ENCODE results near the gene RILPL2. TPM values are rescaled to one million over a fixed set of nuclear protein-coding genes. Genes with fewer than 3 reads are reported as not detected.
"Not testable (repeated sequence)": the region's sequence is repeated elsewhere in the genome, so short reads cannot be mapped to it uniquely, and the experiment has no call there.

The RILPL2 gene
- 1 to 10 TPM in 4 of 8 experiments, under 1 TPM in 4; 0.37 to 5.9 (median 1.9) TPM for total RNA-seq

- H3K4me1 ChIP-seq (replicated peaks in 1 of 2) = no peaks in the 10 kb centered on the region
- 0 to 16% (median 0%) methylated on average over 3 to 8 of the region's 69 CpGs; no CpG with 5 or more reads in 4 of the 10 experiments for WGBS, 10 experiments
- peak; percentile 92 to 97 (median 94) for ATAC-seq (replicated peaks in 6 of 8)
- in situ Hi-C loops (cut with MboI; ENCODE audit: low pct_unique_long_range_greater_than_20kb in 2 of 9, low sequenced_read_pairs in 9 of 9, unreplicated experiment in 9 of 9) = no loop called here
- H3K27ac ChIP-seq = no peak within 1 kb of the TSS
- peak within 1 kb of the TSS; percentile 38 to 73 (median 61) for H3K4me3 ChIP-seq
Measured at GRCh38 chr12:123436017-123436964, at the start of gene RILPL2. TSS of gene RILPL2 (minus strand) at chr12:123436684. CDS start at chr12:123436420, 264 bp downstream.

GRCh38 chr12:123485756-123486155 is 49.3 kb upstream of the RILPL2 start:
- in situ Hi-C loops (cut with MboI; ENCODE audit: low pct_unique_long_range_greater_than_20kb in 2 of 9, low sequenced_read_pairs in 9 of 9, unreplicated experiment in 9 of 9) = no loop called here
- no peak for ATAC-seq (replicated peaks in 6 of 8)
- no peak overlapping the region for H3K27ac ChIP-seq
- H3K4me3 ChIP-seq = no peak overlapping the region
- WGBS, 10 experiments = 60 to 100% (median 88%) methylated on average over 1 to 4 of the region's 14 CpGs; no CpG with 5 or more reads in 6 of the 10 experiments
- no peaks in the 10 kb centered on the region for H3K4me1 ChIP-seq (replicated peaks in 1 of 2)

- no peak overlapping the region for H3K4me3 ChIP-seq
- no peaks in the 10 kb centered on the region for H3K4me1 ChIP-seq (replicated peaks in 1 of 2)
- in situ Hi-C loops (cut with MboI; ENCODE audit: low pct_unique_long_range_greater_than_20kb in 2 of 9, low sequenced_read_pairs in 9 of 9, unreplicated experiment in 9 of 9) = no loop called here
- no peak overlapping the region for H3K27ac ChIP-seq
- WGBS, 10 experiments = 80 to 100% (median 100%) methylated on average over 1 to 3 of the region's 18 CpGs; no CpG with 5 or more reads in 5 of the 10 experiments
- peak in 1 of 8 experiments; percentile 39 for ATAC-seq (replicated peaks in 6 of 8)
Measured at GRCh38 chr12:123483602-123484248, 47.2 kb upstream of the RILPL2 start.

GRCh38 chr12:123482876-123483275 is 46.4 kb upstream of the RILPL2 start:
- Histone ChIP-seq H3K4me1 (replicated peaks in 1 of 2) (no peaks in the 10 kb centered on the region), H3K4me3 (no peak overlapping the region), H3K27ac (no peak overlapping the region)
- in situ Hi-C loops (cut with MboI; ENCODE audit: low pct_unique_long_range_greater_than_20kb in 2 of 9, low sequenced_read_pairs in 9 of 9, unreplicated experiment in 9 of 9) = no loop called here
- WGBS, 10 experiments = 80 to 100% (median 97%) methylated on average over 2 to 6 of the region's 6 CpGs; no CpG with 5 or more reads in 7 of the 10 experiments
- no peak for ATAC-seq (replicated peaks in 6 of 8)

DNA sequence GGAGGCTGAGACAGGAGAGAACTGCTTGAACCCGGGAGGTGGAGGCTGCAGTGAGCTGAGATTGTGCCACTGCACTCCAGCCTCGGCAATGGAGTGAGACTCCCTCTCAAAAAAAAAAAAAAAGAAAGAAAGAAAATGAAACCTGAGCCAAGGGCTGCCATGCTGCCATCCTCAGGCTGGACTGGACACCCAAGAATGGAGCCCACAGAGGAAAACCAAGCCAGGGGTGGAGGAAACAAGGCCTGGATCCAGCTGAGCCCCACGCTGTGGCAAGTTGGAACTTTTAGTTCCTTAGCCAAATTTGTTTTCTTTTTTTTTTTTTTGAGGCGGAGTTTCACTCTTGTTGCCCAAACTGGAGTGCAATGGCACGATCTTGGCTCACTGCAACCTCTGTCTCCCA is 44.8 kb upstream of the RILPL2 start:
- H3K4me1 ChIP-seq (replicated peaks in 1 of 2); H3K4me3 ChIP-seq; in situ Hi-C loops (cut with MboI; ENCODE audit: low pct_unique_long_range_greater_than_20kb in 2 of 9, low sequenced_read_pairs in 9 of 9, unreplicated experiment in 9 of 9); H3K27ac ChIP-seq; ATAC-seq (replicated peaks in 6 of 8): not testable (repeated sequence)
- 60 to 100% (median 96%) methylated on average over 1 to 3 of the region's 5 CpGs; no CpG with 5 or more reads in 4 of the 10 experiments for WGBS, 10 experiments

DNA sequence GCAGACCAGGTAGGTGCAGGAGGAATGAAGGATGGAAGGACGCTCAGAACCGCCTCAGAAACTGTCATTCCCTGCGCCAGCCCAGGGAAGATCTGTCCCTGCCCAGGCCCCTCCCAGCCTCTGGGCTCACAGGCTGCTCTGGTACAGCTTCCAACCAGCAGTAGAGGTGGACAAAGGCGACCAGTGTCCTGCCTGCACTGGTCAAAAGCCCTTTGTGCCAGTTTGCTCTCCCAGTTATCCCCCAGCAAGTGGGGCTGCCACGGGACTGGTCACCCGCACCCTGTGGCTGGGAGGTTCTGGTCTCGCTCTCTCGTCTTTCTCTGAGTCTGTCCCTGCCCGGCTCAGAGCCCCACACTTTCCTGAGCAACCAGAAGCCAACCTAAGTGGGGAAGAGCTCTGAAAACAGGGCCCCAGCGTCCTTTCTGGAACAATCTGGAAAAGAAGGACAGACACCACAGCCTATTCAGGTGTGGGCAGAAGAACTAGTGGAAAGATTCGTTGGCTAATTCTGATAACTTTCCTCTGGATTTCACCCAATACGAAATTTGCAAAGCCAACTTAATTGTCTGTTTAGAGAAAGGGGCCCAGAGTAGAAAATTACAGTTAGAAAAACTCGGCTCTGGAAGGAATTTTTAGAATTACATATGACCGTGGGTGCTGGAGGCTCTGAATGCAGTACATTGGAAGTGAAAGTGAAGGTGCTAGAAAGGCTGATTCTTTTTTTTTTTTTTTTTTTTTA is 43.1 kb upstream of the RILPL2 start:
- Histone ChIP-seq H3K4me3 (no peak overlapping the region), H3K27ac (no peak overlapping the region), H3K4me1 (replicated peaks in 1 of 2) (no peaks in the 10 kb centered on the region)
- WGBS, 10 experiments = 50 to 100% (median 93%) methylated on average over 1 to 9 of the region's 14 CpGs; no CpG with 5 or more reads in 1 of the 10 experiments
- ATAC-seq (replicated peaks in 6 of 8) = no peak
- in situ Hi-C loops (cut with MboI; ENCODE audit: low pct_unique_long_range_greater_than_20kb in 2 of 9, low sequenced_read_pairs in 9 of 9, unreplicated experiment in 9 of 9) = no loop called here

- Histone ChIP-seq H3K4me3 (no peak overlapping the region), H3K4me1 (replicated peaks in 1 of 2) (no peaks in the 10 kb centered on the region), H3K27ac (no peak overlapping the region)
- ATAC-seq (replicated peaks in 6 of 8) = peak in 1 of 8 experiments; percentile 13
- in situ Hi-C loops (cut with MboI; ENCODE audit: low pct_unique_long_range_greater_than_20kb in 2 of 9, low sequenced_read_pairs in 9 of 9, unreplicated experiment in 9 of 9) = no loop called here
- WGBS, 10 experiments = 100% methylated on average over 1 of the region's 10 CpGs; no CpG with 5 or more reads in 8 of the 10 experiments
Measured at GRCh38 chr12:123478762-123479161, 42.3 kb upstream of the RILPL2 start.

GRCh38 chr12:123478069-123478468 is 41.6 kb upstream of the RILPL2 start:
- Histone ChIP-seq H3K27ac (no peak overlapping the region), H3K4me1 (replicated peaks in 1 of 2) (no peaks in the 10 kb centered on the region), H3K4me3 (no peak overlapping the region)
- in situ Hi-C loops (cut with MboI; ENCODE audit: low pct_unique_long_range_greater_than_20kb in 2 of 9, low sequenced_read_pairs in 9 of 9, unreplicated experiment in 9 of 9) = no loop called here
- no peak for ATAC-seq (replicated peaks in 6 of 8)
- 78 to 96% (median 93%) methylated on average over 2 to 6 of the region's 11 CpGs; no CpG with 5 or more reads in 4 of the 10 experiments for WGBS, 10 experiments

DNA sequence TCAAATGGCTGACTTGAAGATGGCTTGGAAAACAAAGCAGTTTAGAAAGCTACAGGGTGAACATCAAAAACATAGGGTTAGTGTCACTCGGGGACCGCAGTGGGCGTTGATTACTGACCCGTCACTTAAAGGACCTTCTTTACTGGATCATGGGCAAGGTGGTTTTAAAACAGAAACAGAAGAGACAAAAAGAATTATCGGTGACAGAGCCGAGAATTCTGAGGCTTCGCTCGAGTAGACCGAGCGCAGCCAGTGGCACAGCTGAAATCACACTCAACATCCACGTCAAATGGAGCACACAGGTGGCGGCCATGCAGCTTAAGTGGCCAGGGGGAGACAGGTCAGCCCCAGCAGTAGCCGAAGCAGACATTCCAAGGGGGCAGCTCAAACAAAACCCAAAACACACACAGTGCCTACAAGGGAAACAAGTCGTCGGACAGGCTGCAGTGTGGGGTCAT is 38.8 kb upstream of the RILPL2 start:
- in situ Hi-C loops (cut with MboI; ENCODE audit: low pct_unique_long_range_greater_than_20kb in 2 of 9, low sequenced_read_pairs in 9 of 9, unreplicated experiment in 9 of 9) = no loop called here
- H3K4me1 ChIP-seq (replicated peaks in 1 of 2) = no peaks in the 10 kb centered on the region
- ATAC-seq (replicated peaks in 6 of 8) = no peak
- no peak overlapping the region for H3K4me3 ChIP-seq
- WGBS, 10 experiments = 80 to 100% (median 94%) methylated on average over 3 to 13 of the region's 15 CpGs; no CpG with 5 or more reads in 2 of the 10 experiments
- H3K27ac ChIP-seq = no peak overlapping the region

GRCh38 chr12:123474485-123475245 is 38.2 kb upstream of the RILPL2 start:
- in situ Hi-C loops (cut with MboI; ENCODE audit: low pct_unique_long_range_greater_than_20kb in 2 of 9, low sequenced_read_pairs in 9 of 9, unreplicated experiment in 9 of 9) = no loop called here

DNA sequence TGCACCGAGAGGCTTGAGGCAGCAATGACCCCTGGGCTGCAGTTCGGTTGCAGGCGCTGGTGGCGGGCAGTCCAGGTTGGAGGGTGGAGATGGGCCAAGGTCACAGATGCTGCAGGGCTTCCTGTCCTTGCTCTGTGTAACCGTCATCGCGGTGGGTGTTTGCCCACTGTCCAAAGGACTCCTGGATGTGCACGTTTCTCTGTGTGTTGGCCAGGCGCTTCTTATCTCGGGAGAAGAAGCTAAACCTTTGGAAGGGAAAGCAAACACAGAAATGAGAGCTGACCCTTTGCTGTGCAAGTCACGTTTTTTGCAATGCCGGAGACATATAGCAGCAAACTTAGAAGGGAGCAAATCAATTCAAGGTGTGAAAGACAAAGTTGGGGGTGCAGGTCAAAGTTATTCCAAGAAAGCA is 36.0 kb upstream of the RILPL2 start:
- no peak for ATAC-seq (replicated peaks in 6 of 8)
- Histone ChIP-seq H3K4me1 (replicated peaks in 1 of 2) (no peaks in the 10 kb centered on the region), H3K27ac (no peak overlapping the region), H3K4me3 (no peak overlapping the region)
- in situ Hi-C loops (cut with MboI; ENCODE audit: low pct_unique_long_range_greater_than_20kb in 2 of 9, low sequenced_read_pairs in 9 of 9, unreplicated experiment in 9 of 9) = no loop called here
- WGBS, 10 experiments = 81 to 100% (median 92%) methylated on average over 2 to 10 of the region's 12 CpGs; no CpG with 5 or more reads in 4 of the 10 experiments

More at GRCh38 chr12:123474485-123475245, 38.2 kb upstream of the RILPL2 start:
- no peak overlapping the region for H3K4me3 ChIP-seq
- H3K27ac ChIP-seq = no peak overlapping the region
- H3K4me1 ChIP-seq (replicated peaks in 1 of 2) = no peaks in the 10 kb centered on the region
- 80 to 100% (median 92%) methylated on average over 1 to 11 of the region's 13 CpGs for WGBS, 10 experiments
- no peak for ATAC-seq (replicated peaks in 6 of 8)
